Gastroesophageal sphincter (tissue), 3 donors: ENCODE measurements around the gene TIAM2.

Experiments used
- POLR2A ChIP-seq, 2 donors: fragments of 450-650 bp; IDR thresholded peaks; one replicate each; pipeline ENCODE4 v1.6.1; 2017; ENCODE audit warnings: antibody characterized with exemption in 2 of 2, mild to moderate bottlenecking in 2 of 2, moderate library complexity in 1 of 2
- POLR2AphosphoS5 ChIP-seq: sonication (generic); formaldehyde crosslinking; IDR thresholded peaks from one replicate; pipeline ENCODE4 v1.6.1; 2017; ENCODE audit warnings: antibody characterized with exemption
- TF ChIP-seq, protein P1 (sequence below), 4 experiments: fragments of 200-600 bp in 2 of 4; fragments of 450-650 bp in 2 of 4; sonication (generic) in 1 of 4; IDR thresholded peaks; one replicate each; pipeline ENCODE4 v1.5.1; 2017 to 2019; ENCODE audit warnings: antibody characterized with exemption in 4 of 4, mild to moderate bottlenecking in 2 of 4, moderate library complexity in 2 of 4

DNA sequence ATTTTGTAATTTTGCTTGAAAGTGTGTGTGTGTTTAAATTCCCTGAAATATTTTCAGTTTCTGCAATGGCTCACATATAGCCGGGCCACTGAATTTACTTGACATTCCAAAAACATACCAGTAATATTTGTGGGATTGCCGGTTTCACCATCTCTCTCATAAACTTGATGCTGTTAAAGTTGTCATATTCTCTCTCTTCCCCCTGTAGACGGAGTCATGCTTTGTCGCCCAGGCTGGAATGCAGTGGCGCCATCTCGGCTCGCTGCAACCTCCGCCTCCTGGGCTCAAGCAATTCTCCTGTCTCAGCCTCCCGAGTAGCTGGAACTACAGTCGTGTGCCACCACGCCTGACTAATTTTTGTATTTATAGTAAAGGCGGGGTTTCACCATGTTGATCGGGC lies 122.1 kb downstream of the TIAM2 start:
- TF ChIP-seq, protein P1, sequence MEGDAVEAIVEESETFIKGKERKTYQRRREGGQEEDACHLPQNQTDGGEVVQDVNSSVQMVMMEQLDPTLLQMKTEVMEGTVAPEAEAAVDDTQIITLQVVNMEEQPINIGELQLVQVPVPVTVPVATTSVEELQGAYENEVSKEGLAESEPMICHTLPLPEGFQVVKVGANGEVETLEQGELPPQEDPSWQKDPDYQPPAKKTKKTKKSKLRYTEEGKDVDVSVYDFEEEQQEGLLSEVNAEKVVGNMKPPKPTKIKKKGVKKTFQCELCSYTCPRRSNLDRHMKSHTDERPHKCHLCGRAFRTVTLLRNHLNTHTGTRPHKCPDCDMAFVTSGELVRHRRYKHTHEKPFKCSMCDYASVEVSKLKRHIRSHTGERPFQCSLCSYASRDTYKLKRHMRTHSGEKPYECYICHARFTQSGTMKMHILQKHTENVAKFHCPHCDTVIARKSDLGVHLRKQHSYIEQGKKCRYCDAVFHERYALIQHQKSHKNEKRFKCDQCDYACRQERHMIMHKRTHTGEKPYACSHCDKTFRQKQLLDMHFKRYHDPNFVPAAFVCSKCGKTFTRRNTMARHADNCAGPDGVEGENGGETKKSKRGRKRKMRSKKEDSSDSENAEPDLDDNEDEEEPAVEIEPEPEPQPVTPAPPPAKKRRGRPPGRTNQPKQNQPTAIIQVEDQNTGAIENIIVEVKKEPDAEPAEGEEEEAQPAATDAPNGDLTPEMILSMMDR (IDR thresholded peaks at IDR 0.05) = no peak
- no peak for TF ChIP-seq POLR2A (IDR thresholded peaks at IDR 0.05)
- TF ChIP-seq POLR2AphosphoS5 = no peak
